Activated gamma-delta T cell treated with Interleukin-2 at 50 U/mL for 16 hours (primary cell): ENCODE measurements around the gene ZNF430.
"Not testable (repeated sequence)": the region's sequence is repeated elsewhere in the genome, so short reads cannot be mapped to it uniquely, and the experiment has no call there.

ENCODE experiments used
- DNase-seq: peaks from one replicate; pipeline ENCODE4 v3.0.0-alpha.2; 2020

The ZNF430 gene

GRCh38 chr19:21020298-21021227 is at the start of gene ZNF430:
ZNF430 (plus strand) TSS chr19:21020657; CDS start chr19:21020801, 144 bp downstream.
- peak; percentile 94 for DNase-seq

DNA sequence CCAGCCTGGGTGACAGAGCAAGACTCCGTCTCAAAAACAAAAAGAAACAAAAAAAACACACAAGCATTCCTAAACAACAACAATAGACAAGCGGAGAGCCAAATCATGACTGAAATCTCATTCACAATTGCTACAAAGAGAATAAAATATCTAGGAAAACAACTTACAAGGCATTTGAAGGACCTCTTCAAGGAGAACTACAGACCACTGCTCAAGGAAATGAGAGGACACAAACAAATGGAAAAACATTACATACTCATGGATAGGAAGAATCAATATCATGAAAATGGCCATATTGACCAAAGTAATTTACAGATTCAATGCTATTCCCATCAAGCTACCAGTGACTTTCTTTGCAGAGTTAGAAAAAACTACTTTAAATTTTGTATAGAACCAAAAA is 27.7 kb upstream of the ZNF430 start:
- DNase-seq, result not testable (repeated sequence)

DNA sequence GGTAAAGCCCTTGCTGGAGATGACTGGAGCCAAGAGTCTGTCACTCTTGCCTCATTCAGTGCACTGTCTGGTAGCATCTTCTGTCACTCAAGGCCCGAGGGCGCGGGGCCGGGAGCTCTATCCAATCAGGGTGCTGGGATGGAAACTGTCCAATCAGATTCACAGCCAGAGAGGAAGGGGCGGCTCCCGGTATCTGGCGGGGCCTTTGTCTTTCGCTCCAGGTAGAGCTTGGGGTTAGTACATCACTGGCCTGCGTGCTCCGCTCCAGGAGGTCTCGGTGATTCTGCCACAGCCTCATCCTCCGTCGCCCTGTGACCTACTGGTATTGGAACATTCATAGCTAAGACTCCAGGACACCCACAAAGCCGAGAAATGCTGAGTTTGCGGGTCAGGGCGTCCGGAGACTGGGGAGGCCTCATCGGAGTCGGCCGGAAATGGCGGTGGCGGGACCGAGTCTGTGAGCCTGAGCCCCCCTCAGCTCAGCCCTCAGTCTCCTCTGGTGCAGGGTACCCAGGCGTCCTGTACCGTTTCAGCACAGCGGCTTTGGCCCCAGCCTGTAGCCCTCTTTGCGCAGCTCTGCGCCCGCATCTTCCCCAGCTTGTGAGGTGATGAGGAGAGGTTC is 20.6 kb upstream of the ZNF430 start:
- DNase-seq, result peak; percentile 81

GRCh38 chr19:21021238-21021637 is 781 bp downstream of the ZNF430 start:
- not testable (repeated sequence) for DNase-seq

- DNase-seq, result peak; percentile 14
Observed at GRCh38 chr19:21022996-21023395, 2.5 kb downstream of the ZNF430 start.

DNA sequence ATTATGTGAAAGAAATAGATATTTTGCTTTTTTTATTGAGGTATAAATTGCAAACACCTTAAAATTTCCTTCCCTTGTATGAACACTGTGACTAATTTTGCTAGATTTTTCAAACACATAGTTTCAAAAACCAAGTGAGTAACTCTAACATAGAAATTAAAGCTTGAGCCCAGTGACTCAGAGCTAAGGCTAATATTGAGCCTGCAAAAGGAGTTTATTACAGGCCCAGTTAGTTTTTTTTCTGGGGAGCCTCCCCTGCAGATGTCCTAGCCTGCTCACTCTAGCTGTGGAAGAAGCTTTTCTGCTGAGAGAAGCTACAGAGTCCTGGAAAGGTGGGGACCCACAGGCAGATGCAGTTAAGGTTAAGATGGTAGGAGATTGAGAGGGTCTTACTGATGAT is 3.4 kb downstream of the ZNF430 start:
- DNase-seq, result no peak

DNA sequence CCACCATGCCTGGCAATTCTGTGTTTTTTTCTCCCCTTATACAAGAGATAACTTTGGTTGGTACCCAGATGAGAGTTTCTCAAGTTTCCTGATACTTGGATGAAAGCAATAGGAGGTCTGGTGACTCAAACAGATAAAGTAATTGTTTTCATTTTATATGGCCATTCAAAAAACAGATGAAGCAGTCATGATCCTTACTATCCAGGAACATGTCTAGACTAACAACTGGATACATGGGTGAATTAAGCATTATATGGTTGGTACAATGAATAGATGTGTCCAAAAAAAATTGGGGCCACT is 8.5 kb downstream of the ZNF430 start:
- DNase-seq, result no peak

DNA sequence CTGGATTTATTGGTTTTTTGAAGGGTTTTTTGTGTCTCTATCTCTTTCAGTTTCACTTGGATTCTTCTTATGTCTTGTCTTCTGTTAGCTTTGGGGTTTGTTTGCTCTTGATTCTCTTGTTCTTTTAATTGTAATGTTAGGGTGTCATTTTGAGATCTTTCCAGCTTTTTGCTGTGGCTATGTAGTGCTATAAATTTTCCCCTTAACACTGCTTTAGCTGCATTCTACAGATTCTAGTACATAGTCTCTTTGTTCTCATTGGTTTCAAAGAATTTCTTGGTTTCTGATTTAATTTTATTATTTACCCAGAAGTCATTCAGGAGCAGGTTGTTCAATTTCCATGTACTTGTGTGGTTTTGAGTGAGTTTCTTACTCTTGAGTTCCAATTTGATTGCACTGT is 24.6 kb downstream of the ZNF430 start:
- DNase-seq, result no peak

GRCh38 chr19:21046489-21046888 is 26.0 kb downstream of the ZNF430 start:
- DNase-seq, result no peak

- no peak for DNase-seq
Observed at GRCh38 chr19:21047716-21048115, 27.3 kb downstream of the ZNF430 start.

DNA sequence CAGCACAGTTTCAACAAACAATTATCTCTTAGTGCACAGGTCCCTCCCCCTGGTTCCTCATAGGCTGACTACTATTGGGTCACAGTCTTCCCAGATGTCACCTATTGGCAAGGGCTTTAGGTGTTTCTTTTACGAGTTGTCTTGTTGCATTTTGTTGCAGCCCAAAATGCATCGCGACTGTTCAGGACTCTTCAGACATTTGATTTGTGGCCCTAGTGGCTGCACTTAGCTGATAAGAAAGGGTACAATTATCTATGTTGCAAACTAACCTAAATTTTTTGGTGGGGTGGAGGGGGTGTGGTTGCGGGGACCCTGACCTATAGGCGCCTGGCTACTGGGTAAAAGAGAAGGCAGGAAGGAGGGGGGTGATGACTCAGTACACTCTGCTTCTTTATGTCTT is 32.4 kb downstream of the ZNF430 start:
- no peak for DNase-seq

- no peak for DNase-seq
Observed at GRCh38 chr19:21065336-21065735, 44.9 kb downstream of the ZNF430 start.

GRCh38 chr19:21082011-21082975 is 61.8 kb downstream of the ZNF430 start, which contains the start of gene ZNF714:
ZNF714 (plus strand) TSS chr19:21082203; CDS start chr19:21098269, 16,066 bp downstream.
- peak; percentile 68 for DNase-seq

GRCh38 chr19:21084343-21084742 is 63.9 kb downstream of the ZNF430 start:
- no peak for DNase-seq

GRCh38 chr19:21087871-21088270 is 67.4 kb downstream of the ZNF430 start:
- no peak for DNase-seq

- DNase-seq, result no peak
Observed at GRCh38 chr19:21092109-21092508, 71.7 kb downstream of the ZNF430 start.

DNA sequence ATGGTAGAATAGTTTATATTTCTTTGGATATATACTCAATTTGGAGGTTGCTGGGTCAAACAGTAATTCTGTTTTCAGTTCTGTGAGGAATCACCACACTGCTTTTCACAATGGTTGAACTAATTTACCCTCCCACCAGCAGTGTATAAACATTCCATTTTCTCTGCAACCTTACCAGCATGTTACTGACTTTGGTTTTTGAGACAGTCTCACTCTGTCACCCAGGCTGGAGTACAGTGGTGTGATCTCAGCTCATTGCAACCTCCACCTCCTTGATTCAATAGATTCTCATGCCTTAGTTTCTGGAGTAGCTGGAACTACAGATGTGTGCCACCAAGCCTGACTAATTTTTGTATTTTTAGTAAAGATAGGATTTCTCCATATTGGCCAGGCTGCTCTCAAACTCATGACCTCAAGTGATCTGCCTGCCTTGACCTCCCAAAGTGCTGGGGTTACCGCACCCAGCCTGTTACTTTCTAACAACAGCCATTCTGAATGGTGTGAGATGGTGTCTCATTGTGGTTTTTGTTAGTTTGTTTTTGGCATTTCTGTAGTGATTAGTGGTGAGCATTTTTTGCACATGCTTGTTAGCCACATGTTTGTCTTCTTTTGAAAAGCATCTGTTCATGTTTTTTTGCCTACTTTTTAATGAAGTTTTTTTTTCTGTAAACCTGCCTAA is 74.0 kb downstream of the ZNF430 start:
- no peak for DNase-seq

DNA sequence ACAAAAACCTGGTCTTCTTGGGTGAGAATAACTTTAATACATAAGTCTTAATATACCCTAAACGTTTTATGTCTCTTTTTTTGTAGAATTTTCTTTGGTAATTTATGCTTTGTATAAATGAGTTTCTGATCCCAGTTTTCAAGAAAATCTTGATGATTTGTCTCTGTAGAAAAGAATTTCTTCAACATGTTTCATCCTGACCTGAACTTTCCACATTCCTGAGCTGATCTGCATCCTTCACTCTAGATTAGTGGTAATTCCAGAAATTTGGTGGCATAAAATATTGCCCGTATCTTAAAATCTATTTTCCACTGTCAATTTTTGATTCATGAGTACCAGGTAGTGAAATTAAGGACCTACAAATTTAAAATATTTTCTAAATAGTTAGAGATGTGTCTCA is 77.8 kb downstream of the ZNF430 start:
- no peak for DNase-seq

GRCh38 chr19:21101521-21102242 is 81.2 kb downstream of the ZNF430 start:
- DNase-seq, result no peak

DNA sequence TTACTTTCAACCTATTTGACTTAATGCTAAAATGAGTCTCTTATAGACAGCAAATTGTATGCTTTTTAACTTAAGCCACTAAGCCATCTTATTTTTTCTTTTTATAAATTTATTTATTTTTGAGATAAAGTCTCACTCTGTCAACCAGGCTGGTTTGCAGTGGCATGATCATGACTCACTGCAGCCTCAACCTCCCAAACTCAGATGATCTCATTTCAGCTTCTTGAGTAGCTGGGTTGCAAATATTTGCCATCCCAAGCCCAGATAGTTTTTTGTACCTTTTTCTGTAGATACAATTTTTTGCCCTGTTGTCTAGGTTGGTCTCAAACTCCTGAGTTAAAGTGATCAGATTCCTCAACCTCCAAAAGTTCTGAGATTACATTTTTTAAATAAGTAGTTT is 88.7 kb downstream of the ZNF430 start:
- no peak for DNase-seq
